Measurements from ENCODE around the gene NRXN3. TPM values are rescaled to one million over a fixed set of nuclear protein-coding genes. Genes with fewer than 3 reads are reported as not detected.

The NRXN3 gene
- total RNA-seq, 2 donors from 2014 or later: 1.2 to 7.8 TPM

DNA sequence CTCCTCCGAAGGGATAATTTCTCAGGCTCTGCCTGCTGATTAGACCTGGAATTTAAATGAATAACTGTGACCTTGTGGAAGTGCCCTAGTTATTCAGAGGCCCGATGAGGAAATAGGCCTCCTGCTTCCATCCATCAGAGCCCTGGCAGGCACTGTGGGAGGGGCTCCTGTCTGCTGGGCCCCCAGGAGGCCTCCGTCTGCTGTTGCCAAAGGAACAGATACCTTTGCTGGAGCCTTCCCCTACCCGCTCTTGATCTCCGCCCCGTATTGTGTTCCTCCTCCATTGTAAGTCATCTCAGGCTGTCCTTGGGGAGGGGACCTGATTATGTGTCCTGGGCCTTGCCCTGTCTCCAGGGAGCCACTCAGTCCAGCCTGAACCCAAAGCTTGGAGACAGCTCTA, 112.3 kb downstream of the NRXN3 start:
- Histone ChIP-seq H3K4me1 (no peaks in the 10 kb centered on the region), H3K9me3 (no peaks in the 10 kb centered on the region), H3K4me3 (no peak overlapping the region), H3K27me3 (no peaks in the 10 kb centered on the region), H3K36me3 (no peaks in the 10 kb centered on the region), H3K9ac (ENCODE audit: low read depth in 2 of 2, low read length in 2 of 2) (no peak overlapping the region), H3K27ac (no peak overlapping the region)
- intact Hi-C loops (cut with DNase I): no loop called here
- TF ChIP-seq CTCF (IDR thresholded peaks at IDR 0.05): no peak
- DNase-seq: no peak

- H3K27ac ChIP-seq: no peak overlapping the region
- H3K27me3 ChIP-seq: no peaks in the 10 kb centered on the region
- TF ChIP-seq CTCF (IDR thresholded peaks at IDR 0.05): no peak
- no peak overlapping the region for H3K9ac ChIP-seq (ENCODE audit: low read depth in 2 of 2, low read length in 2 of 2)
- H3K4me1 ChIP-seq: no peaks in the 10 kb centered on the region
- H3K36me3 ChIP-seq: no peaks in the 10 kb centered on the region
- H3K9me3 ChIP-seq: no peaks in the 10 kb centered on the region
- H3K4me3 ChIP-seq: no peak overlapping the region
- DNase-seq: no peak
- intact Hi-C loops (cut with DNase I): no loop called here
Measured at GRCh38 chr14:78286210-78286609, 116.0 kb downstream of the NRXN3 start.

GRCh38 chr14:78292003-78292402, 121.8 kb downstream of the NRXN3 start:
- no peak overlapping the region for H3K9ac ChIP-seq (ENCODE audit: low read depth in 2 of 2, low read length in 2 of 2)
- H3K27ac ChIP-seq: no peak overlapping the region
- no peak for DNase-seq
- H3K36me3 ChIP-seq: no peaks in the 10 kb centered on the region
- H3K4me1 ChIP-seq: no peaks in the 10 kb centered on the region
- no peak for TF ChIP-seq CTCF (IDR thresholded peaks at IDR 0.05)
- no peaks in the 10 kb centered on the region for H3K9me3 ChIP-seq
- H3K27me3 ChIP-seq: no peaks in the 10 kb centered on the region
- intact Hi-C loops (cut with DNase I): no loop called here
- no peak overlapping the region for H3K4me3 ChIP-seq

DNA sequence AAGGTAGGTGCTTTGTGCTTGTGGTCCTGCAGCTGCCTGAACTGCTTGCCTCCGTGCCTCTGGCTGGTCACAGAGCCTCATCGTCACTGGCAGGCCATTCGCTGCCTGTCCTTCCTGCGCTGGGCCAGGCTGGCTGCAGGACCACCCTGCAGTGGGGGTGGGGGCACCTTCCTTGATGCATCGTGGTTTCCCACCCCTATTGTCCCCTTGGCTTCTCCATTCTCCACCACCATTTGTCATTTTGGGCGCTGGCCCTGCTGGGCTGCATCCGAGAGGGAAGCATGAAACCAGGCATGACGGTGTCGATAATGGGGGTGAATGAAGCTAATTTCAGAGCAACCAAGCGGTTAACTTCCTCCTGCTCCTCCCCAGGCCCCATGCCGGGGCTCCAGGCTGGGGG, 127.7 kb downstream of the NRXN3 start:
- no peak overlapping the region for H3K4me3 ChIP-seq
- H3K27ac ChIP-seq: no peak overlapping the region
- H3K9me3 ChIP-seq: no peaks in the 10 kb centered on the region
- H3K9ac ChIP-seq (ENCODE audit: low read depth in 2 of 2, low read length in 2 of 2): no peak overlapping the region
- intact Hi-C loops (cut with DNase I): no loop called here
- no peak for TF ChIP-seq CTCF (IDR thresholded peaks at IDR 0.05)
- H3K36me3 ChIP-seq: no peaks in the 10 kb centered on the region
- no peak for DNase-seq
- H3K27me3 ChIP-seq: no peaks in the 10 kb centered on the region
- no peaks in the 10 kb centered on the region for H3K4me1 ChIP-seq

- H3K27ac ChIP-seq: no peak overlapping the region
- no peak overlapping the region for H3K9ac ChIP-seq (ENCODE audit: low read depth in 2 of 2, low read length in 2 of 2)
- TF ChIP-seq CTCF (IDR thresholded peaks at IDR 0.05): no peak
- H3K27me3 ChIP-seq: no peaks in the 10 kb centered on the region
- H3K4me1 ChIP-seq: no peaks in the 10 kb centered on the region
- no peak for DNase-seq
- intact Hi-C loops (cut with DNase I): no loop called here
- no peaks in the 10 kb centered on the region for H3K36me3 ChIP-seq
- no peak overlapping the region for H3K4me3 ChIP-seq
- H3K9me3 ChIP-seq: no peaks in the 10 kb centered on the region
Measured at GRCh38 chr14:78298298-78298697, 128.1 kb downstream of the NRXN3 start.

DNA sequence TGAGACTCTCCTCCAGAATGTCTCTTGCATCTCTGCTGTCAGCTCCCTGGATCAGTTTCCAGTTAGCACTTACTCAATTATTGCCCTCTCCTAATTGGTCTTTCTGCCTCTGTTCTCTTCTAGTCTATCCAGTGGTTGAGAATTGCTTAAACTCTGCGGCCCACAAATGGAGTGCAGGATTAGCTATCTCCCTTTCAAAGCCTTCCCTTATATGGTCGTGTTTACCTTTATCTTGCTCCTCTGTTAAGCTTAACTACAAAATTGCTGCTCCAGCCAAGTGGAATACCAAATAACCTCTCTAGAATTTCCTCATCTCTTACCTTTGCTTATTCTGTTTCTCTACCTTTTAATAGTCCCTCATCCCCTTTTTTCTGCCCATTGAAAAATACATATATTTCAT, 132.7 kb downstream of the NRXN3 start:
- no peak for DNase-seq
- H3K27ac ChIP-seq: no peak overlapping the region
- intact Hi-C loops (cut with DNase I): no loop called here
- no peaks in the 10 kb centered on the region for H3K9me3 ChIP-seq
- no peak overlapping the region for H3K9ac ChIP-seq (ENCODE audit: low read depth in 2 of 2, low read length in 2 of 2)
- H3K4me1 ChIP-seq: no peaks in the 10 kb centered on the region
- H3K27me3 ChIP-seq: no peaks in the 10 kb centered on the region
- no peak for TF ChIP-seq CTCF (IDR thresholded peaks at IDR 0.05)
- H3K4me3 ChIP-seq: no peak overlapping the region
- no peaks in the 10 kb centered on the region for H3K36me3 ChIP-seq

All from colonic mucosa (tissue), 4 donors.